Activated naive CD8-positive, alpha-beta T cell treated with anti-CD3 and anti-CD28 coated beads, Interleukin-2, amount 50 U/mL, for 24 hours (primary cell): Measurements from ENCODE around the gene GIPC2.

ENCODE experiments used
- ATAC-seq: fragments of 150-1000 bp; cut with Tn5 transposase; one replicate; pipeline ENCODE4 v1.10.0; 2021
- DNase-seq: peaks from one replicate; pipeline ENCODE4 v3.0.0; 2021
- H3K27ac Mint-ChIP-seq: one replicate; pipeline ENCODE4 v1.8.0; 2021; ENCODE audit warnings: mild to moderate bottlenecking, mixed read lengths
- H3K27me3 Mint-ChIP-seq: one replicate; pipeline ENCODE4 v1.8.0; 2021; ENCODE audit warnings: mixed read lengths
- H3K36me3 Mint-ChIP-seq: one replicate; pipeline ENCODE4 v1.8.0; 2021; ENCODE audit warnings: low read depth, mixed read lengths
- H3K4me1 Mint-ChIP-seq: one replicate; pipeline ENCODE4 v1.8.0; 2021; ENCODE audit warnings: mixed read lengths
- H3K4me3 Mint-ChIP-seq: one replicate; pipeline ENCODE4 v1.8.0; 2021; ENCODE audit warnings: mild to moderate bottlenecking, moderate library complexity, mixed read lengths
- H3K9me3 Mint-ChIP-seq: one replicate; pipeline ENCODE4 v1.8.0; 2021; ENCODE audit warnings: mixed read lengths

The GIPC2 gene

DNA sequence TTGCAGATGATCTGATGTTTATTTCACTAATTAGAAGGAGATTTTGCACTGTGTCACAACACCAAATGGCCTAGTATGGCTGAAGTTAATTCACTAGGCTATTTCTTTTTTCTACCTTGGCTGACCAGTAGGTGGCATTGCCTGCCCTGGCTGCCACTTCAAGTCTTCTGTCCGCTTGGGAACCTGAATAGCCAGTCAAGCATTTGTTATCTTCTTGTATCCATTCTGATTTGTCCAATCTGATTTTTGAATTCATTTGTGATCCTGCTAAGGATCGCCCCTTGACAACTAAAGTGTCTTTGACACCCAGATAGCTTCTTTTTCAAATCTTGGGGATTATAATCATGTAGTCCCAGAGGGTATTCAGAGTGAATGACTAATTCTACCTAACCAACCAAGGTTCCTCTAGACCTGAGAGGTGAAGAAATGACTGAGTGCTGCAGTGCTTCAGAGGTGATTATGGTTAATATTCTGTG is 99.4 kb downstream of the GIPC2 start:
- Mint-ChIP-seq H3K27ac (no peak overlapping the region), H3K4me1 (peaks cover 18% of the 10 kb centered on the region), H3K36me3 (no peaks in the 10 kb centered on the region), H3K4me3 (no peak overlapping the region), H3K27me3 (peaks cover 4% of the 10 kb centered on the region), H3K9me3 (no peaks in the 10 kb centered on the region)
- peak; percentile 18 for DNase-seq
- peak; percentile 57 for ATAC-seq

DNA sequence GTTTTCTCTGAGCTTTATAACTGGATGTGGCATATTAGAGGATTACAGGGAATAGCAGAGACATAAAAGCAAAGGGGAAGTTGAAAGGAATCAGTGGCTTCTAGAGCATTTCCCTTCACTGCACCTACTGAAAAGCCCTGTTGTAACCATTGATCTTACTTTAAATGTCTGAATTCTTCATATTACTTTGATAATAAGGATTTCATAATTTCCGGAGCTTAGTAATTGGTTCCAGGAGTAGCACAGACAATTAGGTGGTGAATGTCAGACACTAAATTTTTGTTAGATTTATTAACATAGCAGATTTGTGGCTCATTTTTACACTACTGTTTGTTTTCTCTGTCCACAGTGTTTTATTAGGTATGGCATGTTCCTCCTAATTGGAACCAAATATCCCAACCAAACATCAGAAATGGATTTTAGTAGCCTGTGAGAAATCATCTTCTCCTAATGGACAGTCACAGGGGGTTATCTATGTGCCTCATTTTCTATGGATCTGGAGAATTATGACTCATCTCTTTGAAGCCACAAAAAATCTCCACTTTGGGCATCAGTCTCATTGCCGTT is 100.5 kb downstream of the GIPC2 start:
- H3K4me1 Mint-ChIP-seq = peaks cover 18% of the 10 kb centered on the region
- DNase-seq (no peak), ATAC-seq (no peak)
- no peak overlapping the region for H3K27ac Mint-ChIP-seq
- no peaks in the 10 kb centered on the region for H3K9me3 Mint-ChIP-seq
- H3K36me3 Mint-ChIP-seq = no peaks in the 10 kb centered on the region
- H3K4me3 Mint-ChIP-seq = no peak overlapping the region
- peaks cover 6% of the 10 kb centered on the region for H3K27me3 Mint-ChIP-seq

GRCh38 chr1:78147031-78147430 is 101.3 kb downstream of the GIPC2 start:
- ATAC-seq (no peak), DNase-seq (no peak)
- no peaks in the 10 kb centered on the region for H3K36me3 Mint-ChIP-seq
- peaks cover 11% of the 10 kb centered on the region for H3K4me1 Mint-ChIP-seq
- H3K4me3 Mint-ChIP-seq = no peak overlapping the region
- peaks cover 6% of the 10 kb centered on the region for H3K27me3 Mint-ChIP-seq
- no peak overlapping the region for H3K27ac Mint-ChIP-seq
- no peaks in the 10 kb centered on the region for H3K9me3 Mint-ChIP-seq

DNA sequence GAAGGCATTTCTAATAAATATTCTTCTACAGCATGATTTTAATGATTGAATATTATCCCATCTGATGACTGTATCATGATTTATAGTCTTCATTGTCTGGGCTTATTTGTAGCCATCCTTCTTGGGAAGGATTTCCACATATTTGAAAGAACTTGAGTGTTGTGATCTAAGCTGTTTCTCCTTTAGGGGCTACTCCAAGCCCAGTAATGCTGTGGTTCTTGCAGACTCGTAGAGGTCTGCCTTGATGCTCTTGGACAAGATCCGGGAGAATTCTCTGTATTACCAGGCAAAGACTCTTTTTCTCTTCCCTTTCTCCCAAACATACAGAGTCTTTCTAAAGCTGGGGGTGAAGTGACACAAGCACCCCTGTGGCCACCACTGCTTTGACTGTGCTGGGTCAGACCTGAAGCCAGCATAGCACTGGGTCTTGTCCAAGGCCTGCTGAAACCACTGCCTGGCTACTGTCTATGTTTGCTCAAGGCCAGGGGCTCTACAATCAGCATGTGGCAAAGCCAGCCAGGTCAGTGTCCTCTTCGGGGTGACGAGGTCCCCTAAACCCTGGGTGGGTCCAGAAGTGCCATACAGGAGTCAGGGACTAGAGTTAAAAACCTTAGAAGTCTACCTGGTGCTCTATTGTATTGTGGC is 107.4 kb downstream of the GIPC2 start:
- Mint-ChIP-seq H3K4me1 (no peaks in the 10 kb centered on the region), H3K27me3 (peaks cover 7% of the 10 kb centered on the region), H3K36me3 (no peaks in the 10 kb centered on the region), H3K9me3 (no peaks in the 10 kb centered on the region), H3K27ac (no peak overlapping the region), H3K4me3 (no peak overlapping the region)
- ATAC-seq (no peak), DNase-seq (no peak)

GRCh38 chr1:78155121-78155520 is 109.4 kb downstream of the GIPC2 start:
- H3K9me3 Mint-ChIP-seq = peaks cover 3% of the 10 kb centered on the region
- no peak for ATAC-seq
- H3K4me1 Mint-ChIP-seq = no peaks in the 10 kb centered on the region
- no peaks in the 10 kb centered on the region for H3K36me3 Mint-ChIP-seq
- no peak for DNase-seq
- peaks cover 3% of the 10 kb centered on the region for H3K27me3 Mint-ChIP-seq
- no peak overlapping the region for H3K27ac Mint-ChIP-seq
- H3K4me3 Mint-ChIP-seq = no peak overlapping the region

DNA sequence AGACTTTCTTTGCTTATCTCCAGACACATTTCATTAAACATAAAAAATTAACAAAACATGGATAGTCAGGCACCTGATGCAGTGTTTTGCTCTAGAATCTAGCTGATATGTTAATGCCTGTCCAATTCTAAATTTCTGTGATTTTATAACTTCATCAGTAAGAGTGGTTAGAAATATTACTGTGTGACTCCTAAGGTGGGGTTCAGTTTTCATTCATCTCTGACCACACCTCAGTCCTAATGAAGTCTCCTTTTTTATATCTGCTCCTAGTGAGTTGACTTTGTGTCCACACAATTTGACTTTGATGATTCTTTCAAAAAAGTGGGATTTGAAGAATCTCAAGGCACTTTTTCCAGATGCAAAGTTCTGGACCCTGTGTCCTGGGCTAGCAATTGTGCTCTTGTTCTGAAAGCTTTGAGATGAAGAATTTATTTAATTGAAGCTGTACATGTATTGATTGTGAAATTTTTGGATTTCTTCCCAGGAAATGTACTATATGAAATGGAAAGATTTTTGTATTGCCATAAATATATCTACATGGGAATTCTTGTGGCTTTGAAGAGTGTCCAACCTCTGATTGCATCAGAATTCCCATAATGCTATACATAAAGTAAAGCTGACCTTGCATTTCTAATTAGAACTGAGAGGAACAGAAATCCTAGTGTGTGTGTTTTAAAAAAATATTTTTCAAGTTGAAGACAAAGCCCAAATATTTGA is 111.2 kb downstream of the GIPC2 start:
- Mint-ChIP-seq H3K4me3 (no peak overlapping the region), H3K36me3 (no peaks in the 10 kb centered on the region), H3K27ac (no peak overlapping the region), H3K9me3 (peaks cover 3% of the 10 kb centered on the region), H3K4me1 (no peaks in the 10 kb centered on the region), H3K27me3 (peaks cover 1% of the 10 kb centered on the region)
- ATAC-seq (no peak), DNase-seq (no peak)

- Mint-ChIP-seq H3K9me3 (no peaks in the 10 kb centered on the region), H3K4me1 (no peaks in the 10 kb centered on the region), H3K36me3 (no peaks in the 10 kb centered on the region), H3K27ac (no peak overlapping the region), H3K27me3 (no peaks in the 10 kb centered on the region), H3K4me3 (no peak overlapping the region)
- ATAC-seq (no peak), DNase-seq (no peak)
These were observed 120.0 kb downstream of the GIPC2 start for GRCh38 chr1:78165816-78166215.

- ATAC-seq (no peak), DNase-seq (no peak)
These were observed 122.5 kb downstream of the GIPC2 start for GRCh38 chr1:78168306-78168705.

DNA sequence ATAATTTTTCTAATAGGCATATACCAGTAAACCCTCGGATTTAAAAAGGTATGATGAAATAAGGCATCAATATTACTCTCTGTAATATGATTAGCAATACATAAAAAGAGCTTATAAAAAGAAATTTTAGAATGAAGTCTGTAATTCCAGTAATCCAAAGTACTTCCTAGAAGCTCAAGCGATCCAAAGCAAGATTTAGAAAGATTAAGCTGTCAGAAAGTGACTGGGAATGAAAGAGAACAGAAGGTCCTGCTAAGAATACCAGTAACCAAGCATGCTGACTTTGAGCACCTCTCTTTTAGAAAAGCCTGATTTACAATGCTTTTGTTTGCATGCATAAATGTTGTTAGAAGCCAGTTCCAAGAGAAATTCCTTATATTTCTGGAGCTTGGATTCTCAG is 125.1 kb downstream of the GIPC2 start:
- Mint-ChIP-seq H3K27ac (no peak overlapping the region), H3K36me3 (no peaks in the 10 kb centered on the region), H3K4me1 (no peaks in the 10 kb centered on the region), H3K4me3 (no peak overlapping the region), H3K27me3 (no peaks in the 10 kb centered on the region), H3K9me3 (no peaks in the 10 kb centered on the region)
- ATAC-seq = no peak
- DNase-seq = no peak

More at GRCh38 chr1:78168306-78168705, 122.5 kb downstream of the GIPC2 start:
- no peaks in the 10 kb centered on the region for H3K4me1 Mint-ChIP-seq
- no peak overlapping the region for H3K27ac Mint-ChIP-seq
- H3K27me3 Mint-ChIP-seq = no peaks in the 10 kb centered on the region
- H3K9me3 Mint-ChIP-seq = no peaks in the 10 kb centered on the region
- no peak overlapping the region for H3K4me3 Mint-ChIP-seq
- no peaks in the 10 kb centered on the region for H3K36me3 Mint-ChIP-seq

DNA sequence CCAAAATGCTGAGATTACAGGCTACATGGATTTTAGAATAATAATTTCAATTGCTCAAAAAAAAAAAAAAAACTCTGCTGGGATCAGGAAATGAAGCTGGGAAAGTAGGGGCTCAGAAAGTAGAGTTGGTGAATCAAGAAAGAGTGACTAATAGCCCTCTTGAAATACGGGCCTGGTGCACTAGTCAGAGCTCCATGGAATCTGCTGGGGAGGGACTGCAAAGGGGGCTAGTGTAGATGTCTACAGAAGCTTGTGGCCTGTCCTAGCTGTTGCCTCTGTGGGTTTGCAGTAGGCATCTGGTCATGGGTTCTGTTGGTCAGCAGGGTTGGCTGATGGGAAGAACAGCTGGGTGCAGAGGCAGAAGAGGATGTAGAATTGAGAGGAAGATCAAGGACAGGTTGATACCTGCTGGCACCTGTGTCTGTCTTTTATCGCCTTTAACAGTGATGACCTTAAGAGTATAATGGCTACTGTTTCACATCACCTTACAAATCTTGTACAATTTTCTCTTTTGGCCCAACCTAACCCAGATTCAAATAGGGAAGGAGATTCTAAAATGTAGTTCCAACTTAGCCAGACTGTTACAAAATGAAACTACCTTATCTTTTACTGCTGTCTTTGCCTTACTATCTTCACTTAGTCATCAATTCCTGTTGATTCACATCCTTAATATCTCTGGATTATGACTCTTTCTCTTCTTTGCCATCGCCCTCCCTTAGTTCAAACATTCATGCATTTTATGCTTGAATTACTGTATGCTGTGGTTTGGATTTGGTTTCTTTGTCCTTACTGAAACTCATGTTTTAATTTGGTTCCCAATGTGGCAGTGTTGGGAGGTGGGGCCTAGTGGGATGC is 126.2 kb downstream of the GIPC2 start:
- no peaks in the 10 kb centered on the region for H3K9me3 Mint-ChIP-seq

GRCh38 chr1:78176448-78176847 is 130.7 kb downstream of the GIPC2 start:
- Mint-ChIP-seq H3K4me1 (no peaks in the 10 kb centered on the region), H3K9me3 (no peaks in the 10 kb centered on the region), H3K4me3 (no peak overlapping the region), H3K36me3 (no peaks in the 10 kb centered on the region), H3K27me3 (no peaks in the 10 kb centered on the region), H3K27ac (no peak overlapping the region)
- DNase-seq (no peak), ATAC-seq (no peak)

More for the DNA sequence above, 126.2 kb downstream of the GIPC2 start:
- no peaks in the 10 kb centered on the region for H3K4me1 Mint-ChIP-seq
- no peak overlapping the region for H3K27ac Mint-ChIP-seq
- no peaks in the 10 kb centered on the region for H3K36me3 Mint-ChIP-seq
- H3K4me3 Mint-ChIP-seq = no peak overlapping the region
- ATAC-seq (no peak), DNase-seq (no peak)
- H3K27me3 Mint-ChIP-seq = no peaks in the 10 kb centered on the region

GRCh38 chr1:78177708-78178270 is 132.0 kb downstream of the GIPC2 start:
- Mint-ChIP-seq H3K4me1 (no peaks in the 10 kb centered on the region), H3K27me3 (no peaks in the 10 kb centered on the region), H3K27ac (no peak overlapping the region), H3K4me3 (no peak overlapping the region), H3K9me3 (no peaks in the 10 kb centered on the region), H3K36me3 (no peaks in the 10 kb centered on the region)
- ATAC-seq = no peak
- DNase-seq = no peak

- H3K36me3 Mint-ChIP-seq = no peaks in the 10 kb centered on the region
- no peak for DNase-seq
- ATAC-seq = no peak
- no peaks in the 10 kb centered on the region for H3K4me1 Mint-ChIP-seq
- H3K27me3 Mint-ChIP-seq = no peaks in the 10 kb centered on the region
- H3K9me3 Mint-ChIP-seq = no peaks in the 10 kb centered on the region
- no peak overlapping the region for H3K27ac Mint-ChIP-seq
- no peak overlapping the region for H3K4me3 Mint-ChIP-seq
These were observed 133.1 kb downstream of the GIPC2 start for GRCh38 chr1:78178816-78179215.

DNA sequence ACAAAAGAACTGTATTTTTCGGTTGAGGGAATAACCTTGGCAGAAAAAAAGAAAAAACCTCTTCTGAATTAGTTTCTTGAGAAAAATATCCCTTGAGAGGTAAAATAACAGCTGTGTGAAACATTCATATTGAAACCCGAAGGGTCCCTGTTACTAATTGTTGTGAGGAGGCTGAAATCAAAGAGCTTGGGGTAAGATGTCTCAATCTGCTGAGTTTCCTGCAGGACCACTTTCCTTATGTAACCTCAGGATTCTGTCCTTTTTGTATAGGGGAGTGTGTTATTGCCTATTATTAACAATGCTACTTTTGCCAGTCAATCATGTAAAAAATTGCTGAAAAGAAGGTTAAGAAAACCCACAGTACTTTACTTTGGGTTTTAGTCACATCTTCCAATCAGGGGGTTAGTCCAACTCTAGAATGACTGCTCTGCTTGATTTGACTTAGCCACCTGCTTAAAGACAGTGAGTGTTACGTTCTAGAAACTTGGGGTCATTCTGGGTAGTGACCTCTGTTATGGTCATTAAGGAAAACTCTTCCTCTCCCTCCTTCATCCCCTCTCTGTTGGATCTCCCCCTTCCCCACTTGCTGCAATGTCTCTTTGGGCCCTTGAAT is 138.8 kb downstream of the GIPC2 start:
- no peaks in the 10 kb centered on the region for H3K36me3 Mint-ChIP-seq
- H3K27me3 Mint-ChIP-seq = no peaks in the 10 kb centered on the region
- no peak for DNase-seq
- no peaks in the 10 kb centered on the region for H3K4me1 Mint-ChIP-seq
- no peak for ATAC-seq
- H3K9me3 Mint-ChIP-seq = no peaks in the 10 kb centered on the region
- H3K27ac Mint-ChIP-seq = no peak overlapping the region
- H3K4me3 Mint-ChIP-seq = no peak overlapping the region
